Colon (tissue), 2 donors: Measurements from ENCODE around the gene IQCE.
"Not testable (repeated sequence)": the region's sequence is repeated elsewhere in the genome, so short reads cannot be mapped to it uniquely, and the experiment has no call there.

Experiments used
- FAIRE-seq: peaks from 2 replicates; lab custom pipeline; 2012; peaks lifted over from hg19 to GRCh38; lab: Jason Lieb, UNC
- donor health status: control.
- donor health status: control.

The IQCE gene

DNA sequence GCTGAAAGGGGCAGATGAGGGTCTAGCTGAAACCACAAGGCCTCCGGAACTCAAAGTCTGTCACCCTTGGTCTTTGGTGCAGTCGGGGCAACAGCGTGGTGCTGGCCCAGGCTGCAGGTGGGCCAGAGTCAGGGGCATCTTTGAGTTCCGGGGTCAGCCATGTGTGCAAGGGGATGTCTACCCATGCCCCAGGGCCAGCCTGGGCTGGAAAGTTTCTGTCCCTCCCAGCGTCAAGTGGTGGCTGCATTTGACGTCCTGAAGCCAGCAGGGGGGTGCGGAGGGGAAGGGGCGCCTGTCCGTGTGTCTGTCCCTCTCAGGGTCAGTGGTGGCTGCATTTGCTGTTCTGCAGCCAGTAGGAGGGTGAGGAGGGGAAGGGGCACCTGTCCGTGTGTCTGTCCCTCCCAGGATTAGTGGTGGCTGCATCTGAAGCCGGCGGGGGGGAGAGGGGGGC is 4.1 kb upstream of the IQCE start:
- no peak for FAIRE-seq

- no peak for FAIRE-seq
Observed at GRCh38 chr7:2555121-2556052, 3.4 kb upstream of the IQCE start, which contains the start of gene BRAT1. Gene BRAT1, minus strand, starts transcription at chr7:2555524. Its CDS starts 1,093 bp downstream, at chr7:2554431.

DNA sequence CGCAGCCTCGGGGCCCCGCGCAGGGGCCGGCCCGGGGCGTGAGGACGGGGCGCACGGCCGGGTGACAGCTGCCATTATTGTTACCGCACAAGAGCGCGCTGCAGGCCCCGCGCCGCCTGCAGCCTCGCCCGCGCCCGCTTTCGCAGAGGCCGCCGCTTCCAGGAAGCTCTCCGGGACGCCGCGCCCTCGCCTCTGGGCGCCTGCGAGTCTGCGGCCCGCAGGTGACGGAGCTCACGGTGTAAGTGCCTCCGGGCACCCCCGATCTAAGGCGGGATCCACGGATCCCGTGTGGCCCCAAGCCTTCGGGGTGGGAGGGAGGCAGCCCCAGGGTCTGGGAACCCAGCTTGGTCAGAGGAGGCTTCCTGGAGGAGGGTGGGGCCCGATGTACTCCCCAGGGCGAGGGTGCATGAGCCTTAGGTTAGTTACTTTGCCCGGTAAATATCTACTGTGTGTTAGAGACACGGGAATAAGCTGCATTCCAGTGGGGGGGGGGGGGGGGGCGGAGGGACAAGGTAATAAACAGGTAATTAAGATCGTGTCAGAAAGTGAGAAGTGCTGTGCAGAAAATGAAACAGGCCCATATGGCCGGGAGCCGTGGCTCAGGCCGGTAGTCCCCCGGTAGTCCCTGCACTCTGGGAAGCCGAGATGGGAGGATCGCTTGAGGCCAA is 638 bp downstream of the IQCE start:
- no peak for FAIRE-seq

GRCh38 chr7:2563955-2564354 is 5.2 kb downstream of the IQCE start:
- not testable (repeated sequence) for FAIRE-seq

DNA sequence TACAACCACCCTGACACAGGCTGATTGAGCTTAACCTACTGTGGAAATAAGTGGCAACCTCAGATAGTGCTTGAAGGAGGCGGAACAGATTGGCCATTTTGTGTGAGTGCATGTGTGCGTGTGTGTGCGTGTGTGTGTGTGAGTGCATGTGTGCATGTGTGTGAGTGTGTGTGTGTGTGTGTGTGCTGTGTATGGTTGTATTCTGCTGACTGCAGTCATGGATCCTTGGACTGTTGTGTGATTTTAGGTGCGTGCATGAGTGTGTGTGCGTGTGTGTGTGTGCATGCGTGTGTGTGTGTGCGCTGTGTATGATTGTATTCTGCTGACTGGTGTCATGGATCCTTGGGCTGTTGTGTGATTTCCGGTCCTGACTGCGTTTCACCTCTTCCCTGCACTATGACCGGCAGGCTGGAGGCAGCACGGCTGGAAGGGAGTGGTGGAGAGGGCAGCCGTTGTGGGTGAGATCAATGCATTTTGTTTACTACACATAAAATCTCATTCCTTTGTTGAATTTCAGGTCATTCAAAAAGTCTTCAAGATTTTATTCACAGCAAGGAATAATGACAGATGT is 6.3 kb downstream of the IQCE start:
- FAIRE-seq = no peak

DNA sequence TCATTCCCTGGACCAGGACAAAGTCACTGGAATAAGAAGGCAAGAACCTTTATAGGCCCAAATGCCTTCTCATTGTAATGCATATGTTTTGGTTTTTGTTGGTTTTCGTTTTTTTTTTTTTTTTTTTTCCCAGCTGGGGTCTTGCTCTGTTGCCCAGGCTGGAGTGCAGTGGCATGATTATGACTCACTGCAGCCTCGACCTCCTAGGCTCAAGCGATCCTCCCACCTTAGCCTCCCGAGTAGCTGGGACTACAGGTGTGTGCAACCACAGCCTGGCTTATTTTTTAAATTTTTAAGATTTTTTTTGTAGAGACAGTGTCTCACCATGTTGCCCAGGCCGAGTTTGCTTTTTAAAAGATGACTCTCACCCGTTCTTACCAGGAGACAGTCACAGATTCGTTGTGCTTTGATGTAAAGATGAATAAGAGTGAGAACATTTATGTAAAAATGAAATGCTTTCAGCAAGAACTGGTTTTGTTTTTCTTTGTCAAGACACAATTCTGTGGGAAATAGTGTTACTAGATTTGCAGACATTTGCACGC is 7.6 kb downstream of the IQCE start:
- no peak for FAIRE-seq

- no peak for FAIRE-seq
Observed at GRCh38 chr7:2566890-2567678, 8.3 kb downstream of the IQCE start.

DNA sequence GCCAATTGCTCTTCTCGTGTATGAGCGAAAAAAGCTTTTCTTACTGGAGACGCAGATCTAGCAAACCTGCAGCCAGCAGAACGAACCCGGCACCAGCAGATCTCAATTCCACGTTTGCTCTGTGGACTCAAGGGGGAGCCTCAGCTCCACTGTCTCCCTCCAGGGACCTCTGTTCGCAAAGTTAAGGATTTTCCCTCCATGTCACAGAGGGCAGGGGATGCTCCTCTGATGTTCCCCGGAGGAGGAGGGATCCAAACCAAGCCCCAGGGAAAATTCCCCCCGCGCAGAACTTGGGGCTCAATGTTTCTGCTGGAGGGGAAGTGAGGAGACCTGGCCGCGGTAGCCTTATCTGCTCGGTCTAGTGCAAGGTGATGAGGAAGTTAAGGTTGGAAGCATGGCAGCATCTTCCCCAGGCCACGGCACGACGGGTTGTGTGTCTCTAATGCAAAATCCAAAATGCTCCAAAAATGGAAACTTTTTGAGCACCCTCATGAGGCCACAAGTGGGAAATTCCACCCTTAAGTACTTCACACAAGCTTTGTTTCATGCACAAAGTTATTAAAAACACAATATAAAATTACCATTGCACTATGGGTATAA is 9.0 kb downstream of the IQCE start:
- no peak for FAIRE-seq

DNA sequence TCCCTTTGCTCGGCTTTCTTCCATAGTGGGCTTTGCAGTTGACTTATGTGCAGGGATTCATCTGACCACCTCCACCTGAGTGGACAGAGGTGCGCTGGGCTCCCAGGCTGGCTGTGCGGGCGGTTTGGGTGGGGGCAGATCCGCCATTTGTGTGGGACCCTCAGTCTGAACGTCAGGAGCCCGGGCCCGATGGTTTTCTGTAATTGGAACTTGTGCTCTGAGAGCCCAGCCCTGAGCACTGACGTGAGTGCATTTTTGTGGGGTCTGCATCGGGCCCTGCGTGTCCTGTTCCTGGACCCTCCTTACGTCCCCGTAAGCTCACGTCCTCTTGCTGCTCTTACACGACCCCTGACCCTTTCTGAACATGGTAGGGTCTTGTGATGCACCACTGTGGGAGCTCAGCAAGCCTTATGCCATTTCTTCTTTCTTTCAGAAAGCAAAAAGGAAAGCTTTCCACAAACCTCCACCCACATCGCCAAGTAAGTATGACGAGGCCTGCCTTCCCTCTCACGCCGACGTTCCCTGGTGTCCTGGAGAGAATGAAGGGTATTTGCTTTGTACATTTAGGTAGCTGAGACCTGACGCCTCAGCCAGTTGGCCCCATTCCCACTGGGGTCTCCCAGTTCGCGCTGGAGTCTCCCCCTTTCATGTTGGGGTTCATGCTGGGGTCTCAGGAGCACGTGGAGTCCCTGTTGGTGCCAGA is 9.9 kb downstream of the IQCE start:
- no peak for FAIRE-seq

DNA sequence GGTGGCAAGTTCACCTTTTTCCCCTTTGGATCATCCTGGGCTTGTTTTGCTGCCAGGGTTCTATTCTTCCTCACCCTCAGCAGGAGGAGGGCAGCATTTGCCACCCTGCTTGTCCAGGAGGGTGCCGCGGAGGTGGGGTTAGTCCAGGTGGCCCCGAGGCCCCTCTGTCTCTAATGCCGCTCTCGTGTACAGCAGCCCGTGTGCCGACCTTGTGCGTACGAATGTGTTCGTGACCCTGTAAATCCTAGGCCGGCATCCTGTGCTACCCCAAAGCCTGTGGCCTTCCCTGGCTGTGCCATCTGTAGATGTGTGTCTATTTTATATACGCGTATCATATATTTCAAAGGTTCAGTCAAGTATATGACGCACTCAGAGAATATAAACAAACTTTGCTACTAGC is 10.6 kb downstream of the IQCE start:
- FAIRE-seq = no peak

GRCh38 chr7:2570021-2570420 is 11.2 kb downstream of the IQCE start:
- no peak for FAIRE-seq

GRCh38 chr7:2571409-2571808 is 12.6 kb downstream of the IQCE start:
- FAIRE-seq = no peak

DNA sequence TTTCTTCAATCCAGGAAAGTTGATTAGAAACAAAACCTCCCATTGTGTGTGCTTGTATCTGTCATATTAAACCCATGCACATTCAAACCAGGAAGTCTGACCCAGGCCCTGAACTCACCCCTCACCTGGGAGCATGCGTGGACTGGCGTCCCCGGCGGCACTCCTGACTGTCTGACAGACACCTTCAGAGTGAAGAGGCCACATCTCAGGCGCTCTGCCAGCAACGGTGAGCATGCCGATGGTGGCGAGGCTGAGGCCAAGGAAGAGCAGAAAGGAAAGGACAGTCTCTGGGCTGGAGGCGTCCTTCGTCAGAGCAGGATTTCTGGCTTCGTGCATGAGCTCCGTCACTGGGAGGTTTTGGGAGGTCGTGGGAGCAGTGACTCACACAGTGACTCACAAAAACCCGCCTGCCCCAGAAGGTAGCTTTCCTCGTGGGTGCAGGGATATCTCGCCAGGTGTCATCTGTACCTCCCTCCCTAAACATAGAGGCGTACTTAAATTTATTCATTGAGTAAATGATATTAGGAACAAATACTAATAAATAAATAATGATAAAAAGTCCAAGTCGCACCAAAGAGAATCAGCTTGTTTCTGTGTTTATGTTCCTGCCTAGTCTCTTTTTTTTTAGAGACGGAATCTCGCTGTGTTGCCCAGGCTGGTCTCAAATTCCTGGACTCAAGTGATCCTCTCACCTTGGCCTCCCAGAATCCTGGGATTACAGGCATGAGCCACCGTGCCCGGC is 13.5 kb downstream of the IQCE start:
- FAIRE-seq = no peak

GRCh38 chr7:2573761-2574160 is 15.0 kb downstream of the IQCE start:
- FAIRE-seq = no peak

GRCh38 chr7:2575046-2575732 is 16.4 kb downstream of the IQCE start:
- FAIRE-seq = no peak

GRCh38 chr7:2575733-2576340 is 17.1 kb downstream of the IQCE start:
- no peak for FAIRE-seq

DNA sequence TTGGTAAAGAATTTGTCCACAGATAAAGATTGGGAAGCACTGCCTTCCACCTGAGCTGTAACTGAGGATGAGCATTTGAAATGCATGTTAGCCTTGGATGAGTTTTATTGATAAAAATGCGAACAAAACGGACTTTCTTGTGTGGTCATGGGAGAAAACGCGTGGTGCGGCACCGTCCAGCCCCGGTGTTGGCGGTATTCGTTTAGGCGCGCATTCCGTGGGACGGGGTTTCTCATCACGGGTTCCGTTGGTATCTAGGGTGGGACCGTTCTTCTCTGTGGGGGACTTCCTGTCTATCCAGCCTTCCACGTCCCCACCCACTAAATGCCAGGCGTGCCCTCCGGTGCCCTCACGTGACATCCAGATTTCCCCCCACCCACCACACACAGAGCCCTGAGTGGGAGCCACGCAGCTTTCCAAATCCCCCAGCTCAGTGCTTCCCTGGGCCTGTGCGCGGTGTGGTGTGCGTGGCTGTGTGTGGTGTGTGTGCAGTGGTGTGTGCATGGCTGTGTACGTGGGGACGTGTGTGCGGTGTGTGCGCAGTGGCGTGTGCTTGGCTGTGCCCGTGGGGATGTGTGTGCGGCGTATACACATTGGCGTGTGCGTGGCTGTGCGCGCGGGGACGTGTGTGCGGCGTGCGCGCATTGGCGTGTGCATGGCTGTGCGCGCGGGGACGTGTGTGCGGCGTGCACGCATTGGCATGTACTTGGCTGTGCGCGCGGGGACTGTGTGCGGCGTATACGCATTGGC is 18.1 kb downstream of the IQCE start:
- FAIRE-seq = no peak
